ENCODE measurements around the gene NLRC4. TPM values are rescaled to one million over a fixed set of nuclear protein-coding genes. Genes with fewer than 3 reads are reported as not detected.
A peak's percentile ranks its signal among the peaks of the same experiment; 100 is the strongest.

NLRC4 gene
- polyA plus RNA-seq, 1 experiment = not detected

DNA sequence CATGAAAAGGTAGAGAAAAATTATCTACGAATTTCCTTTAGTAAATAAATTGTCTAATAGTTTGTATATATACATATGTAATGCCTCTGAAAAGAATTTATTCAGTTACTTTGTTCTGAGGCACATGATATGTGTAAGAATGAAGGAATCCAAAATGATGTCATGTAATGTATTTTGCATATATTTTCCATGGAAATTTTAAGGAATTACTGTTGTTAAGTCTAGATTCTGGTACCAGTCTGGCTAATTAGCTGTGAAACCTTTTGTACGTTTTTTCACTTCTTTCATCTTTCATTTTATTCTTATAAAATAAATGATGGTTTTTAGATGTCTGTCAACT is 25.3 kb upstream of the NLRC4 start:
- no peak overlapping the region for H3K4me3 ChIP-seq (ENCODE audit: low read depth, low read length)
- ChIA-PET POLR2A (no interaction called here), CTCF (interaction anchor here (1.0 kb wide), 1 partner anchor 8 kb away, joined by 3 read pairs; no protein-coding TSS in a partner anchor)
- no peak for DNase-seq (ENCODE audit: low read depth, low spot score)
- no peaks in the 10 kb centered on the region for H3K27me3 ChIP-seq (ENCODE audit: control insufficient read depth, insufficient read depth, low read length)
- H3K9me3 ChIP-seq (ENCODE audit: control insufficient read depth, insufficient read depth, low read length) = no peaks in the 10 kb centered on the region; the same call in 1 of the 2 replicates
- H3K27ac ChIP-seq (ENCODE audit: low read depth, low read length) = no peak overlapping the region
- TF ChIP-seq, protein P1, sequence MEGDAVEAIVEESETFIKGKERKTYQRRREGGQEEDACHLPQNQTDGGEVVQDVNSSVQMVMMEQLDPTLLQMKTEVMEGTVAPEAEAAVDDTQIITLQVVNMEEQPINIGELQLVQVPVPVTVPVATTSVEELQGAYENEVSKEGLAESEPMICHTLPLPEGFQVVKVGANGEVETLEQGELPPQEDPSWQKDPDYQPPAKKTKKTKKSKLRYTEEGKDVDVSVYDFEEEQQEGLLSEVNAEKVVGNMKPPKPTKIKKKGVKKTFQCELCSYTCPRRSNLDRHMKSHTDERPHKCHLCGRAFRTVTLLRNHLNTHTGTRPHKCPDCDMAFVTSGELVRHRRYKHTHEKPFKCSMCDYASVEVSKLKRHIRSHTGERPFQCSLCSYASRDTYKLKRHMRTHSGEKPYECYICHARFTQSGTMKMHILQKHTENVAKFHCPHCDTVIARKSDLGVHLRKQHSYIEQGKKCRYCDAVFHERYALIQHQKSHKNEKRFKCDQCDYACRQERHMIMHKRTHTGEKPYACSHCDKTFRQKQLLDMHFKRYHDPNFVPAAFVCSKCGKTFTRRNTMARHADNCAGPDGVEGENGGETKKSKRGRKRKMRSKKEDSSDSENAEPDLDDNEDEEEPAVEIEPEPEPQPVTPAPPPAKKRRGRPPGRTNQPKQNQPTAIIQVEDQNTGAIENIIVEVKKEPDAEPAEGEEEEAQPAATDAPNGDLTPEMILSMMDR (IDR thresholded peaks at IDR 0.05; ENCODE audit: low read depth, low read length) = no peak

GRCh38 chr2:32289165-32289999 is 24.7 kb upstream of the NLRC4 start:
- no peaks in the 10 kb centered on the region for H3K27me3 ChIP-seq (ENCODE audit: control insufficient read depth, insufficient read depth, low read length)
- peak; percentile 27 for DNase-seq (ENCODE audit: low read depth, low spot score)
- CTCF ChIA-PET = no interaction called here
- no peaks in the 10 kb centered on the region; the same call in 1 of the 2 replicates for H3K9me3 ChIP-seq (ENCODE audit: control insufficient read depth, insufficient read depth, low read length)
- no peak overlapping the region for H3K4me3 ChIP-seq (ENCODE audit: low read depth, low read length)
- TF ChIP-seq, protein P1 (IDR thresholded peaks at IDR 0.05; ENCODE audit: low read depth, low read length) = no peak
- POLR2A ChIA-PET = interaction anchor here (1.0 kb wide), 1 partner anchor 67 kb away, joined by 3 read pairs; no protein-coding TSS in a partner anchor
- no peak overlapping the region for H3K27ac ChIP-seq (ENCODE audit: low read depth, low read length)

DNA sequence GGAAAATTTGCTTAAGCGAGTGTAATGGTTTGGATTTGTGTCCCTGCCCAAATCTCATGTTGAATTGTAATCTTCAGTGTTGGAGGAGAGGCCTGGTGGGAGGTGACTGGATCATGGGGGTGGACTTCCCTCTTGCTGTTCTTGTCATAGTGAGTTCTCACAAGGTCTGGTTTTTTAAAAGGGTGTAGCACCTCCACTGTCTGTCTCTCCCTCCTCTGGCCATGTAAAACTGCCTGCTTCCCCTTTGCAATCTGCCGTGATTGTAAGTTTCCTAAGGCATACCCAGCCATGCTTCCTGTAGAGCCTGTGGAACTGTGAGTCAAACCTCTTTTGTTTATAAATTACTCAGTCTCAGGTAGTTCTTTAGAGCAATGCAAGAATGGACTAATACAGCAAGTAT is 19.6 kb upstream of the NLRC4 start:
- Histone ChIP-seq H3K27me3 (ENCODE audit: control insufficient read depth, insufficient read depth, low read length) (no peaks in the 10 kb centered on the region), H3K9me3 (ENCODE audit: control insufficient read depth, insufficient read depth, low read length) (no peaks in the 10 kb centered on the region; the same call in 1 of the 2 replicates), H3K4me3 (ENCODE audit: low read depth, low read length) (no peak overlapping the region), H3K27ac (ENCODE audit: low read depth, low read length) (no peak overlapping the region)
- POLR2A ChIA-PET = no interaction called here
- DNase-seq (ENCODE audit: low read depth, low spot score) = no peak
- CTCF ChIA-PET = interaction anchor here (0.6 kb wide), 1 partner anchor 36 kb away, joined by 3 read pairs; no protein-coding TSS in a partner anchor
- TF ChIP-seq, protein P1 (IDR thresholded peaks at IDR 0.05; ENCODE audit: low read depth, low read length) = no peak

GRCh38 chr2:32278478-32278853 is 13.8 kb upstream of the NLRC4 start:
- Histone ChIP-seq H3K27ac (ENCODE audit: low read depth, low read length) (peak overlapping the region; percentile 24), H3K27me3 (ENCODE audit: control insufficient read depth, insufficient read depth, low read length) (no peaks in the 10 kb centered on the region), H3K4me3 (ENCODE audit: low read depth, low read length) (peak overlapping the region; percentile 93), H3K9me3 (ENCODE audit: control insufficient read depth, insufficient read depth, low read length) (peaks cover 3% of the 10 kb centered on the region; the same call in 1 of the 2 replicates)
- DNase-seq (ENCODE audit: low read depth, low spot score) = no peak
- ChIA-PET CTCF (no interaction called here), POLR2A (interaction anchor here (1.5 kb wide), 1 partner anchor 113 kb away, joined by 5 read pairs; the partner anchor contains the start of gene SLC30A6)
- TF ChIP-seq, protein P1 (IDR thresholded peaks at IDR 0.05; ENCODE audit: low read depth, low read length) = no peak

Measured in AG04450 (cell line).